Epithelial cell of esophagus (primary cell): ENCODE results near the gene TARBP2.
"Not testable (repeated sequence)": the region's sequence is repeated elsewhere in the genome, so short reads cannot be mapped to it uniquely, and the experiment has no call there.

Experiments
- DNase-seq: peaks from one replicate; pipeline ENCODE4 v3.0.0; 2010; ENCODE audit warnings: low read depth
- H3K4me3 ChIP-seq: 2 replicates; pipeline ENCODE4 v1.5.1; 2011; ENCODE audit warnings: mild to moderate bottlenecking, low read length, control low read depth
- TF ChIP-seq, protein P1 (sequence below): IDR thresholded peaks from 2 replicates; pipeline ENCODE4 v1.5.1; 2011; ENCODE audit warnings: low read depth, mild to moderate bottlenecking, low read length, control low read depth, inconsistent platforms; ENCODE audit not compliant: insufficient read depth; ENCODE audit errors: missing control alignments

Gene TARBP2

DNA sequence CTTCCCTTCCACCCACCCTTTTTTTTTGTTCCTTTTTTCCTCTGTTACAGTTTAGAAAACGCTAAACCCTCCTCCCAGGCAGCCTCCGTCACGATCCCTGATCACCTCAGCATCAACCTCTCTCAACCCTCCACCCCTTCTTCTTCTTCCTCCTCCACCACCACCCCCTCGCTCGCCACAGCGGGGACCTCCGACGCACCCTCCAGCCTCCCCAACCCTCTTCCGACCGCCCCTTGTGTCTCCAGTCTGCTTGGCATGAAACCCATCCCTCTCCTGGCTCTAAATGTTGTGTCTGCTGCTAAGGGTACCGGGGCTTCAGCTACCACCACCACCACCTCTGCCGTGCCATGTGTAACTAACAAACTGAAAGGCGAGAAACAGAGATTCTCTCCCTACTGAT, 26.3 kb upstream of the TARBP2 start:
- TF ChIP-seq, protein P1, sequence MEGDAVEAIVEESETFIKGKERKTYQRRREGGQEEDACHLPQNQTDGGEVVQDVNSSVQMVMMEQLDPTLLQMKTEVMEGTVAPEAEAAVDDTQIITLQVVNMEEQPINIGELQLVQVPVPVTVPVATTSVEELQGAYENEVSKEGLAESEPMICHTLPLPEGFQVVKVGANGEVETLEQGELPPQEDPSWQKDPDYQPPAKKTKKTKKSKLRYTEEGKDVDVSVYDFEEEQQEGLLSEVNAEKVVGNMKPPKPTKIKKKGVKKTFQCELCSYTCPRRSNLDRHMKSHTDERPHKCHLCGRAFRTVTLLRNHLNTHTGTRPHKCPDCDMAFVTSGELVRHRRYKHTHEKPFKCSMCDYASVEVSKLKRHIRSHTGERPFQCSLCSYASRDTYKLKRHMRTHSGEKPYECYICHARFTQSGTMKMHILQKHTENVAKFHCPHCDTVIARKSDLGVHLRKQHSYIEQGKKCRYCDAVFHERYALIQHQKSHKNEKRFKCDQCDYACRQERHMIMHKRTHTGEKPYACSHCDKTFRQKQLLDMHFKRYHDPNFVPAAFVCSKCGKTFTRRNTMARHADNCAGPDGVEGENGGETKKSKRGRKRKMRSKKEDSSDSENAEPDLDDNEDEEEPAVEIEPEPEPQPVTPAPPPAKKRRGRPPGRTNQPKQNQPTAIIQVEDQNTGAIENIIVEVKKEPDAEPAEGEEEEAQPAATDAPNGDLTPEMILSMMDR, result no peak
- H3K4me3 ChIP-seq, result no peak overlapping the region
- DNase-seq, result no peak

DNA sequence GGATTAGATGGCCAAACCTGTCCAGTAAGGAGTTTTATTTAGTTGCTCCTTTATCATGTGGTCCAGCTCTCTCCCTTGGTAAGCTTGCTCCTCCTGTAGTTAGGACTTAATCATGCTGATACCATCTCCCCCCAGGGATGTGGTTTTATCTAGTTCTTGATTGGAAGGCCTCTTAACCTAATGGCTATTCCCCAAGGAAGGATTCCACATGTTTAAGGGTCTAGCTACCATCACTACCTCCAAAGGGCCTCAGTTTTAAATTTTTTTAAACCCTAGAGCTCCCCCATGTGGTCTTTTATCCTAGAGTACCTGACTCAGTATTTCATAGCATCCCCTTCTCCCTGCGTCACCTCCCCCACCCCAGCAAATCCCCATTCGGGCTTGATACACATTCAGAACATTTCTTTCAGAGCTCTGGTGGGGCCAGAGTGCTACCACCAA, 24.3 kb upstream of the TARBP2 start:
- DNase-seq, result no peak
- no peak overlapping the region for H3K4me3 ChIP-seq
- TF ChIP-seq, protein P1, result no peak

DNA sequence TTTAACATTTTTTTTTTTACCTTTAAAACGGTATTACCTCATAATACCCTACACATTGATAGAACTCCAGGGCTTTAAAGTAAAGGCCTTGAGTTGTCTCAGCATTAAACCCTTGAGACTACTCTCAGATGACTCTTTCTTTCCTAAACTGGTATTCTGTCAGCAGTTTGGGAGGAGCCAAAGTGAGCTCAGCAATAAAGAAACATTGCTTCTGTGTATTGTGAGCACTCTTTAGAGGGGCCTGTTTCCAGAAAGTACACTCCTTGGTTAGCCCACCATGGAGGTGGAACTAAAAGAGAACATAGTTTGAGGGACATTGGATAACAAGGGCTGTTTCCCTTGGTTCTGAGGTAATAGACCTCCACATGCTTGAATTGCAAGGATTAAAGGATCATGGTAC, 22.2 kb upstream of the TARBP2 start:
- no peak overlapping the region for H3K4me3 ChIP-seq
- TF ChIP-seq, protein P1, result no peak
- DNase-seq, result no peak

DNA sequence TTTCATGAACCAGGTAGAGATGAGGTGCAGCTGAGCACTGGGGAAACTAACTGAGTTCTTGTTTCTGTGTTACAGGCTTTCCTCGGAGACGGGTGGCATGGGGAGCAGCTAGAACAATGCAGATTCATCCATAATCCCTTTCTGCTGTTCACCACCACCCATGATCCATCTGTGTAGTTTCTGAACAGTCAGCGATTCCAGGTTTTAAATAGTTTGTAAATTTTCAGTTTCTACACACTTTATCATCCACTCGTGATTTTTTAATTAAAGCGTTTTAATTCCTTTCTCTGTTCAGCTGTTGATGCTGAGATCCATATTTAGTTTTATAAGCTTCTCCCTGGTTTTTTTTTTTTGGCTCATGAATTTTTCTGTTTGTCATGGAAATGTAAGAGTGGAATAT, 21.8 kb upstream of the TARBP2 start:
- H3K4me3 ChIP-seq, result no peak overlapping the region
- TF ChIP-seq, protein P1, result no peak
- no peak for DNase-seq

DNA sequence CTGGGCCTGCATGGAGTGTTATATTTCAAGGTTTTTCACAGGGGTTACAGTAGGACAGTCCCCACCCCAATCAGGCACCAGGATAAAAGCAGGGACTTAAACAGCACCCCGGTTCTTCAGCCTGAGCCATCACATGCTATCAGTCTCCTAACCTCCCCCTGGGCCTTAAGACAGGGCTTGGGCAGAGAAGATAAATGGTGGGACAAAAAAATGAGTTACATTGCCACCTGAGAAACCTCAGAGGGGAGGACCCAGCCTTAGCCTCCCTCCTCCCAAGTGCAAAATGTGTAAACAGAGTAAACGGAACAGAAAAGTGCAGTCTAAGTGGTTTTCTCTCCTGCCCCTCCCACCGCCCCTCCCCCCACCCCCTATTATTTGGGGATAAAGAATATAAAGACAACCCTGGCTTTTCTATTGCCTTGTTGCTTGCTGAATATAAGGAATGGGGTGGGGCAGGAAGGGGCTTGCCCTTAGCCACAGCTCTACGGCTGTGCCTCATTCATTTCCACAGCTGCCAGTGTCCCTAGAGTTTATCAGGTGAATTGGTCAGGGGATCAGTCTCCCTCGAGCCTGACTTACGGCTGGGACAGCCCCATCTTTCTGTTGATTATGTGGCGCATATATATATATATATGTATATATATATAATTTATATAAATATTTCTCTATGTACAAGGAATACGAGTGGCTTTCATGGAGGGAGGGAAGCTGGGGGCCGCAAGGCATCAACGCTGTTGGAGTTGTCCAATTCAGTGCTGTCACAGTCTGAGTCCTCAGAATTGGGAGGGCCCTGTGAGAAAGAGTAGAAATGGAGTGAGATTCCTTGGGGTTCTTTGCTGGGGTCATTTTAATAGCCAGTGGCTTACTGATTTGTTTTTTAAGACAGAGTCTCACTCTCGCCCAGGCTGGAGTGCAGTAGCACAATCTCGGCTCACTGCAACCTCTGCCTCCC, 20.3 kb upstream of the TARBP2 start:
- TF ChIP-seq, protein P1, result no peak
- no peak overlapping the region for H3K4me3 ChIP-seq
- DNase-seq, result no peak

DNA sequence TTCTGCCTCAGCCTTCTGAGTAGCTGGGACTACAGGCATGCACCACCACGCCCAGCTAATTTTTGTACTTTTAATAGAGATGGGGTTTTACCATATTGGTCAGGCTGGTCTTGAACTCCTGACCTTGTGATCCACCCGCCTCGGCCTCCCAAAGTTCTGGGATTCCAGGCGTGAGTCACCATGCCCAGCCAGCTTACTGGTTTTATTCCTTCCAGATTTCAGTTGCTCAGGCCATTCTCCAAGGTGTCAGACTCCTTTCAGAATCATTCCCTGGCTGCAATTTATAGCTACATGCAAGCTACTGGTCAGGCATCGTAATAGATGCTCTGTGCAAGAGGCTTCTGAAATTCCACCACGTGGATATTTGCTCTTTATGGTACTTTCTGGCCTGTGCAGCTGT, 19.6 kb upstream of the TARBP2 start:
- H3K4me3 ChIP-seq, DNase-seq: not testable (repeated sequence)

DNA sequence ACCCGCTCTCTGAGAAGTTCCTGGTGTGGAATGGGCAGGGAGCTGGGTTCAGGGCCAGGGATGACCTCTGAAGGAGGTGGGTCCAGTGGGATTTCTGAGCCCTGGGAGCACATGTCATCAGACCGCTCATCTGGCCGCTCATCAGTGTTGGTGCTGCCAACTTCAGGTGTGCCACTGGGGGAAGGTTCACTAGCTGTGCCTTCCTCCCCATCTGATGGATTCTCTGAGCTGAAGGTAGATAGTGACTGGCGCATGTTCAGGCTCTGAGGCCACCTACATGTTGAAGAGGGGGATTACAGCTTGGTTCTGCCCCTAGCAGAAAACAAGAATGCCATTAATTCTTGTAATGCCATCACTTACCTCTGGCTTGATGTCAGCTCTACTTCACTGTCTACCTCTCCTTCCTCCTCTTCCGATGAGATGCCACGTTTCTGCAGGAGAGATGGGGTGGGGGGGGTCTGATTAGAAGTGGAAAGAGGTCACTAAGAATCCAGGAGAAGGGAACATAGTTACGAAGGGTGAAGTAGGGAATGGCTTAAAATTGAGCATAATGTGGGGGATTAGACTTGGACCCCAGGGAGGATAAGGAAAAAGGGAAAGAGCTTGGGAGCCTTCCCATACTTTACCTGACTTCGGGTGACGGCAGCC, 19.0 kb upstream of the TARBP2 start:
- TF ChIP-seq, protein P1, result peak; percentile 14
- H3K4me3 ChIP-seq, result no peak overlapping the region
- DNase-seq, result peak; percentile 37
